Ammon's horn (tissue), 1 donor: ENCODE results near the gene CASQ1.

Source experiments
- DNase-seq: peaks from one replicate; pipeline ENCODE4 v3.0.0-alpha.2; 2016; ENCODE audit warnings: low spot score

Gene CASQ1

GRCh38 chr1:160189649-160190625 is at the start of gene CASQ1:
Gene CASQ1, plus strand, starts transcription at chr1:160190575. Its CDS starts 177 bp downstream, at chr1:160190752.
- DNase-seq: peak; percentile 37

- DNase-seq: peak; percentile 55
These were observed 46.7 kb upstream of the CASQ1 start for GRCh38 chr1:160143695-160144094.

- no peak for DNase-seq
These were observed 45.5 kb upstream of the CASQ1 start for GRCh38 chr1:160144921-160145320.

- no peak for DNase-seq
These were observed 44.3 kb upstream of the CASQ1 start for GRCh38 chr1:160146107-160146506.

- no peak for DNase-seq
These were observed 42.3 kb upstream of the CASQ1 start for GRCh38 chr1:160148121-160148520.

- DNase-seq: no peak
These were observed 41.1 kb upstream of the CASQ1 start for GRCh38 chr1:160149233-160149632.

- DNase-seq: no peak
These were observed 40.7 kb upstream of the CASQ1 start for GRCh38 chr1:160149716-160150115.

GRCh38 chr1:160151303-160151702 is 39.1 kb upstream of the CASQ1 start, which contains the start of gene ATP1A4:
Gene ATP1A4, plus strand, starts transcription at chr1:160151603. Its CDS starts 438 bp downstream, at chr1:160152041.
- no peak for DNase-seq

- DNase-seq: no peak
These were observed 35.6 kb upstream of the CASQ1 start for GRCh38 chr1:160154790-160155189.

- DNase-seq: no peak
These were observed 34.0 kb upstream of the CASQ1 start for GRCh38 chr1:160156361-160156760.

GRCh38 chr1:160157174-160157573 is 33.2 kb upstream of the CASQ1 start:
- no peak for DNase-seq

- DNase-seq: no peak
These were observed 32.3 kb upstream of the CASQ1 start for GRCh38 chr1:160158031-160158430.

GRCh38 chr1:160158534-160158933 is 31.8 kb upstream of the CASQ1 start:
- DNase-seq: no peak

GRCh38 chr1:160159846-160160245 is 30.5 kb upstream of the CASQ1 start:
- DNase-seq: no peak

- peak; percentile 64 for DNase-seq
These were observed 28.2 kb upstream of the CASQ1 start for GRCh38 chr1:160161965-160162705.

GRCh38 chr1:160162931-160163330 is 27.4 kb upstream of the CASQ1 start:
- no peak for DNase-seq

GRCh38 chr1:160163615-160164014 is 26.8 kb upstream of the CASQ1 start:
- DNase-seq: no peak

GRCh38 chr1:160164121-160164520 is 26.3 kb upstream of the CASQ1 start:
- no peak for DNase-seq

- no peak for DNase-seq
These were observed 24.1 kb upstream of the CASQ1 start for GRCh38 chr1:160166166-160166868.

- no peak for DNase-seq
These were observed 23.3 kb upstream of the CASQ1 start for GRCh38 chr1:160167056-160167455.

- no peak for DNase-seq
These were observed 22.8 kb upstream of the CASQ1 start for GRCh38 chr1:160167580-160167979.

- DNase-seq: no peak
These were observed 22.4 kb upstream of the CASQ1 start for GRCh38 chr1:160168016-160168415.
